Retinal pigment epithelial cell (primary cell): ENCODE results near the gene RBKS.

Experiments
- DNase-seq: peaks from one replicate; pipeline ENCODE4 v3.0.0-alpha.2; 2010; ENCODE audit warnings: low read depth
- H3K4me3 ChIP-seq: 2 replicates; pipeline ENCODE4 v1.5.1; 2011; ENCODE audit warnings: mild to moderate bottlenecking, low read length, control low read depth, moderate library complexity
- CTCF ChIP-seq: conservative IDR thresholded peaks from 2 replicates; pipeline ENCODE4 v1.5.1; 2011; ENCODE audit warnings: low read depth, low read length, control low read depth, inconsistent platforms

The RBKS gene

GRCh38 chr2:27857417-27858172, 32.6 kb downstream of the RBKS start:
- DNase-seq = no peak
- TF ChIP-seq CTCF = no peak
- no peak overlapping the region for H3K4me3 ChIP-seq

- no peak overlapping the region for H3K4me3 ChIP-seq
- TF ChIP-seq CTCF = no peak
- DNase-seq = no peak
These were observed 33.2 kb downstream of the RBKS start for GRCh38 chr2:27856956-27857355.

GRCh38 chr2:27856386-27856785, 33.8 kb downstream of the RBKS start:
- no peak for TF ChIP-seq CTCF
- DNase-seq = no peak
- no peak overlapping the region for H3K4me3 ChIP-seq

GRCh38 chr2:27855476-27855875, 34.7 kb downstream of the RBKS start:
- DNase-seq = peak; percentile 34
- no peak overlapping the region for H3K4me3 ChIP-seq
- TF ChIP-seq CTCF = no peak

GRCh38 chr2:27854229-27854862, 35.8 kb downstream of the RBKS start:
- no peak for TF ChIP-seq CTCF
- no peak for DNase-seq
- no peak overlapping the region for H3K4me3 ChIP-seq

GRCh38 chr2:27852691-27853090, 37.5 kb downstream of the RBKS start:
- no peak for TF ChIP-seq CTCF
- no peak for DNase-seq
- no peak overlapping the region for H3K4me3 ChIP-seq

GRCh38 chr2:27849558-27850205, 40.5 kb downstream of the RBKS start:
- DNase-seq = no peak
- no peak for TF ChIP-seq CTCF
- no peak overlapping the region for H3K4me3 ChIP-seq
